A673 (cell line): Measurements from ENCODE around the gene RC3H2. TPM values are rescaled to one million over a fixed set of nuclear protein-coding genes. Genes with fewer than 3 reads are reported as not detected.

ENCODE experiments used
- BruUV-seq: library from RNA; stranded (reverse); fragments of 400-500 nt; replicated peaks from 2 replicates; lab custom pipeline; 2021; lab: Mats Ljungman, UMichigan
- CTCF ChIA-PET: fragments of 300-600 bp; sonication (Branson Sonifier 250); formaldehyde crosslinking; loops from one replicate; lab custom pipeline; 2022; ENCODE audit warnings: antibody characterized with exemption; lab: Charles Lee
- POLR2A ChIA-PET: fragments of 300-600 bp; sonication (Branson Sonifier 250); formaldehyde crosslinking; loops from one replicate; lab custom pipeline; 2022; ENCODE audit warnings: antibody characterized with exemption; ENCODE audit not compliant: low non-redundant PET; lab: Charles Lee
- DNase-seq: peaks from one replicate; pipeline ENCODE4 v3.0.0-alpha.2; 2015; ENCODE audit warnings: low spot score
- H3K27ac ChIP-seq: fragments of 200-600 bp; sonication (generic); 2 replicates; pipeline ENCODE4 v1.5.1; 2016; ENCODE audit warnings: mixed run types, low read depth, mild to moderate bottlenecking, mixed read lengths, antibody characterized with exemption, low read length; ENCODE audit not compliant: poor library complexity, severe bottlenecking
- H3K27me3 ChIP-seq: fragments of 200-600 bp; sonication (generic); replicated peaks from 2 replicates; pipeline ENCODE4 v1.6.1; 2017; ENCODE audit warnings: mixed run types, low read depth, mild to moderate bottlenecking, mixed read lengths, antibody characterized with exemption, low read length; ENCODE audit not compliant: insufficient read depth, poor library complexity
- H3K36me3 ChIP-seq: fragments of 200-600 bp; sonication (generic); 2 replicates; pipeline ENCODE4 v1.6.1; 2016; ENCODE audit warnings: mixed run types, mild to moderate bottlenecking, mixed read lengths, antibody characterized with exemption, low read length; ENCODE audit not compliant: insufficient read depth, poor library complexity, severe bottlenecking
- H3K4me1 ChIP-seq: fragments of 200-600 bp; sonication (generic); 2 replicates; pipeline ENCODE4 v1.6.1; 2017; ENCODE audit warnings: mixed run types, mild to moderate bottlenecking, mixed read lengths, antibody characterized with exemption, low read length; ENCODE audit not compliant: insufficient read depth, poor library complexity, severe bottlenecking
- H3K4me3 ChIP-seq: fragments of 200-600 bp; sonication (generic); 2 replicates; pipeline ENCODE4 v1.5.1; 2016; ENCODE audit warnings: low read depth, mixed run types, mild to moderate bottlenecking, mixed read lengths, low read length; ENCODE audit not compliant: poor library complexity, severe bottlenecking
- H3K9me3 ChIP-seq: fragments of 200-600 bp; sonication (generic); 2 replicates; pipeline ENCODE4 v1.6.1; 2016; ENCODE audit warnings: mixed run types, low read depth, mild to moderate bottlenecking, mixed read lengths, antibody characterized with exemption, low read length; ENCODE audit not compliant: poor library complexity, severe bottlenecking
- EZH2 ChIP-seq: fragments of 200-600 bp; sonication (generic); IDR thresholded peaks from 2 replicates; pipeline ENCODE4 v1.6.1; 2017; ENCODE audit warnings: borderline replicate concordance, low read depth, mild to moderate bottlenecking, mixed read lengths, antibody characterized with exemption, low read length; ENCODE audit not compliant: poor library complexity, severe bottlenecking
- intact Hi-C: fragments of 100-400 bp; cut with micrococcal nuclease; formaldehyde crosslinking; loops from one replicate; pipeline ENCODE4 v1.10.0; 2022; ENCODE audit not compliant: unreplicated experiment
- total RNA-seq: library from RNA; stranded (reverse); gene quantifications from 2 replicates; pipeline ENCODE4 v1.2.3, GENCODE V29; 2021
- TF ChIP-seq, protein P1 (sequence below): fragments of 300-800, 200-600 bp; sonication (generic); conservative IDR thresholded peaks from 2 replicates; pipeline ENCODE4 v1.5.1; 2017; ENCODE audit warnings: low read depth, mild to moderate bottlenecking, antibody characterized with exemption, low read length, moderate library complexity, mixed read lengths

The RC3H2 gene
- total RNA-seq, 1 experiment from 2014 or later, result 71.1 TPM

- intact Hi-C loops, result no loop called here
- Histone ChIP-seq H3K27me3 (no peaks in the 10 kb centered on the region), H3K27ac (no peak overlapping the region), H3K4me3 (no peak overlapping the region), H3K9me3 (no peaks in the 10 kb centered on the region), H3K36me3 (peaks cover 32% of the 10 kb centered on the region), H3K4me1 (peaks cover 17% of the 10 kb centered on the region)
- BruUV-seq, result no TSS peak
- ChIA-PET CTCF (no interaction called here), POLR2A (no interaction called here)
- DNase-seq, result no peak
- TF ChIP-seq, protein P1, sequence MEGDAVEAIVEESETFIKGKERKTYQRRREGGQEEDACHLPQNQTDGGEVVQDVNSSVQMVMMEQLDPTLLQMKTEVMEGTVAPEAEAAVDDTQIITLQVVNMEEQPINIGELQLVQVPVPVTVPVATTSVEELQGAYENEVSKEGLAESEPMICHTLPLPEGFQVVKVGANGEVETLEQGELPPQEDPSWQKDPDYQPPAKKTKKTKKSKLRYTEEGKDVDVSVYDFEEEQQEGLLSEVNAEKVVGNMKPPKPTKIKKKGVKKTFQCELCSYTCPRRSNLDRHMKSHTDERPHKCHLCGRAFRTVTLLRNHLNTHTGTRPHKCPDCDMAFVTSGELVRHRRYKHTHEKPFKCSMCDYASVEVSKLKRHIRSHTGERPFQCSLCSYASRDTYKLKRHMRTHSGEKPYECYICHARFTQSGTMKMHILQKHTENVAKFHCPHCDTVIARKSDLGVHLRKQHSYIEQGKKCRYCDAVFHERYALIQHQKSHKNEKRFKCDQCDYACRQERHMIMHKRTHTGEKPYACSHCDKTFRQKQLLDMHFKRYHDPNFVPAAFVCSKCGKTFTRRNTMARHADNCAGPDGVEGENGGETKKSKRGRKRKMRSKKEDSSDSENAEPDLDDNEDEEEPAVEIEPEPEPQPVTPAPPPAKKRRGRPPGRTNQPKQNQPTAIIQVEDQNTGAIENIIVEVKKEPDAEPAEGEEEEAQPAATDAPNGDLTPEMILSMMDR, result no peak
- TF ChIP-seq EZH2, result no peak
Observed at GRCh38 chr9:122897969-122898368, 7.2 kb downstream of the RC3H2 start.

GRCh38 chr9:122888480-122888879 is 16.7 kb downstream of the RC3H2 start:
- H3K4me3 ChIP-seq, result no peak overlapping the region
- CTCF ChIA-PET, result no interaction called here
- POLR2A ChIA-PET, result no interaction called here
- intact Hi-C loops, result no loop called here
- DNase-seq, result no peak
- no peaks in the 10 kb centered on the region for H3K9me3 ChIP-seq
- no peak overlapping the region for H3K27ac ChIP-seq
- TF ChIP-seq, protein P1, result no peak
- no peak for TF ChIP-seq EZH2
- H3K36me3 ChIP-seq, result peaks cover 54% of the 10 kb centered on the region
- no peaks in the 10 kb centered on the region for H3K4me1 ChIP-seq
- H3K27me3 ChIP-seq, result no peaks in the 10 kb centered on the region
- BruUV-seq, result no TSS peak

GRCh38 chr9:122883125-122883524 is 22.0 kb downstream of the RC3H2 start:
- CTCF ChIA-PET, result interaction anchor here (0.6 kb wide), 1 partner anchor 108 kb away, joined by 5 read pairs; no protein-coding TSS in a partner anchor
- no TSS peak for BruUV-seq
- H3K27me3 ChIP-seq, result no peaks in the 10 kb centered on the region
- H3K27ac ChIP-seq, result no peak overlapping the region
- POLR2A ChIA-PET, result no interaction called here
- H3K36me3 ChIP-seq, result peaks cover 66% of the 10 kb centered on the region
- H3K4me3 ChIP-seq, result no peak overlapping the region
- intact Hi-C loops, result no loop called here
- H3K4me1 ChIP-seq, result no peaks in the 10 kb centered on the region
- TF ChIP-seq, protein P1, result no peak
- TF ChIP-seq EZH2, result no peak
- DNase-seq, result no peak
- H3K9me3 ChIP-seq, result no peaks in the 10 kb centered on the region
